NCI-H146 (cell line): ENCODE data around the gene BTN3A1.
"Not testable (repeated sequence)": the region's sequence is repeated elsewhere in the genome, so short reads cannot be mapped to it uniquely, and the experiment has no call there.

Experiments
- DNase-seq: peaks from one replicate; lab custom pipeline; 2025; lab: John Stamatoyannopoulos, UW

Gene BTN3A1

DNA sequence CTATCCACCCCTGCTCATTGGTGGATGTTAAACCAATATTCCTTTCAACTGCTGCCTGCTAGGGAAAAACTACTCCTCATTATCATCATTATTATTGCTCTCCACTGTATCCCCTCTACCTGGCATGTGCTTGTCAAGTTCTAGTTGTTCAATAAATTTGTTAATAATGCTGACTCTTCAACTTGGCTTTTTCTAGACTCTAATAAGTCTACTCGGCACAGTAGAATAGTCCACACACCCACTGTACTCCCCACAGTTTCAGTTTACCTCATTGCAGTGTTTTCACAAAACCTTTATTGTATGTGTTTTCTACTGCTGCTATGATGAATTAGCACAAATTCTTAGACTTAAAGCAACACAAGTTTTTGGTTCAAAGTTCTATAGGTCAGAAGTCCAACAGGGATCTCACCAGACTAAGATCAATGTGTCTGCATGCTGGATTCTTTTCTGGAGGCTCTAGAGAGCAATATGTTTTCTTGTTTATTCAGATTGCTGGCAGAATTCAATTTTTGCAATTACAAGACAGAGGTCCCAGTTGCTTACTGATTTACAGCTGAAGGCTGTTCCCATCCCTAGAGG, 13.1 kb downstream of the BTN3A1 start:
- DNase-seq: no peak

DNA sequence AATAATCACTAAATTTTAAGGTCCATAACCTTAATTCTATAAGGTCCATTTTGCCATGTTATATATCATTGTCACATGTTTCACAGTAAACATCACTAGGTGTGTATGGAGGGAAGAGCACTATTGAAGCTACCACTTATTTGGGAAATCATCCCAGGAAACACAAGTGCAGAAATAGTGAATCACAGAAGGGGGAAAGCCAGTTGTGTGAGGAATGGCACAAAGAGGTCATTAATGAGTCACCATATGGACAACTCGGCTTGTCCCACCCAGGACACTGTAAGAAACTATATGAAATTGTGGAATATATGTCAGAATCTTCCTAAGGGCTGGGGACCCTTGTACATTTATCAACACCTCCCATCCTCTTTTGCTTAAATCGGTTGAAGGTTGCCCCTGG, 13.7 kb downstream of the BTN3A1 start:
- DNase-seq: no peak

DNA sequence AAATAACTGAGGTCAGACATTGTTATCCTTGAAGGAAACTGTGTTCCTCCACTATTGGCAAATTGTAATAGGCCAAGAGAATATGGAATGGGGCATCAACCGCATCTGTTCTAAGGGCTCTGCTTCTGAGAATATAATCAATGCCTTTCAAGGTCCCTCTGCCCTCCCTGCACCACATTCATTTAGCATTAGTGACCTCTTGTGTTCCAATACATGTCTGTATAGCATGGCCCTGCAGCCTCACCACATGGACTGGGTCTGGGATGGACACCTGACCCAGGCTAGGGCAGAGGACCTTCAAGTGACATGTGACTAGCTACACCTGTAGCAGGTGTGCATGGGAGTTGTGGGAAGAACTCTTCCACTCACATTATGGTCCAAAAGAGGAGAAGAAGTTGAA, 14.2 kb downstream of the BTN3A1 start:
- no peak for DNase-seq

DNA sequence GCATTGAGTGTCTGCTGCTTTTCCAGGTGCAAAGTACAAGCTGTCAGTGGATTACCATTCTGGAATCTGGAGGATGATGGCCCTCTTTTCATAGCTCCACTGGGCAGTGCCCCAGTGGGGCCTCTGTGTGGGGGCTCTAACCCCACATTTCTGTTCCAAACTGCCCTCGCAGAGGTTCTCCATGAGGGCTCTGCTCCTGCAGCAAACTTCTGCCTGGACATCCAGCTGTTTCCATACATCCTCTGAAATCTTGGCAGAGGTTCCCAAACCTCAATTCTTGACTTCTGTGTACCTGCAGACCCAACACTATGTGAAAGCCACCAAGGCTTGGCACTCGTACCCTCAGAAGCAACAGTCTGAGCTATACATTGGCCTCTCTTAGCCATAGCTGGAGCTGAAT, 16.0 kb downstream of the BTN3A1 start:
- DNase-seq: not testable (repeated sequence)

DNA sequence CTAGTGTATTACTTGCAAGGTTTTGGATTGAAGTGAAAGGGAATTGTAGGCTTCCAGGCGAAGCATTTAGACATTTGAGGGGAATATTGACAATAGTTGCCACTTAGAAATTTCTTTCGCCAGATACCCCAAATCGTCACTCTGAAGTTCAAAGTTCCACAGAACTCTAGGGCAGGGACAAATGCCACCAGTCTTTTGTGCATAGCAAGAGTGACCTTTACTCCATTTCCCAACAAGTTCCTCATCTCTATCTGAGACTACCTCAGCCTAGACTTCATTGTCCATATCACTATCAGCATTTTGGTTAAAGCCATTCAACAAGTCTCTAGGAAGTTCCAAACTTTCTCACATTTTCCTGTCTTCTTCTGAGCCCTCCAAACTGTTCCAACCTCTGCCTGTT, 16.7 kb downstream of the BTN3A1 start:
- not testable (repeated sequence) for DNase-seq

DNA sequence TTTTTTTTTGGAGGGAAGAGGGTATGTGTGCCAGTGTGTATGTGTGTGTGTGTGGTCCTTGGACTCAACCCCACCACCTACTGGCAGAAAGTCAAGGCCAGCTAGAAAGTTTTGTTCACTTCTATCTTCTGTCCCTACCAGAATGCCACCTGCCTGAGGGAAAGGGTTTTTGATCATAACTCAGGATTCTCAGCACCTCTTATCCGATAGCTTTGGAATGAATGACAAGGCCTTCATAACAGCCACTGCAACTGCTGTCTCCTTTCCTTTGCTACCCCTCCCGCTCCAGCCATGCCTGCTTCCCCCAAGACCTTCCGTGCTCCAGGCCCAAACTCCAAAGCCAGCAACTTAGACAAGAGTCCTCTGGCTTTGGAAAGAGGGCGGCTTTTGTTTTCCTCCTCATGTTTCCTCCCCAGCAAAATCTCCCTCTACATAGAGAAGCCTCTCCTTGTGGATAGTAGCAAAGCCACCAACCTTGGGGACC, 18.7 kb downstream of the BTN3A1 start:
- peak; percentile 3 for DNase-seq

DNA sequence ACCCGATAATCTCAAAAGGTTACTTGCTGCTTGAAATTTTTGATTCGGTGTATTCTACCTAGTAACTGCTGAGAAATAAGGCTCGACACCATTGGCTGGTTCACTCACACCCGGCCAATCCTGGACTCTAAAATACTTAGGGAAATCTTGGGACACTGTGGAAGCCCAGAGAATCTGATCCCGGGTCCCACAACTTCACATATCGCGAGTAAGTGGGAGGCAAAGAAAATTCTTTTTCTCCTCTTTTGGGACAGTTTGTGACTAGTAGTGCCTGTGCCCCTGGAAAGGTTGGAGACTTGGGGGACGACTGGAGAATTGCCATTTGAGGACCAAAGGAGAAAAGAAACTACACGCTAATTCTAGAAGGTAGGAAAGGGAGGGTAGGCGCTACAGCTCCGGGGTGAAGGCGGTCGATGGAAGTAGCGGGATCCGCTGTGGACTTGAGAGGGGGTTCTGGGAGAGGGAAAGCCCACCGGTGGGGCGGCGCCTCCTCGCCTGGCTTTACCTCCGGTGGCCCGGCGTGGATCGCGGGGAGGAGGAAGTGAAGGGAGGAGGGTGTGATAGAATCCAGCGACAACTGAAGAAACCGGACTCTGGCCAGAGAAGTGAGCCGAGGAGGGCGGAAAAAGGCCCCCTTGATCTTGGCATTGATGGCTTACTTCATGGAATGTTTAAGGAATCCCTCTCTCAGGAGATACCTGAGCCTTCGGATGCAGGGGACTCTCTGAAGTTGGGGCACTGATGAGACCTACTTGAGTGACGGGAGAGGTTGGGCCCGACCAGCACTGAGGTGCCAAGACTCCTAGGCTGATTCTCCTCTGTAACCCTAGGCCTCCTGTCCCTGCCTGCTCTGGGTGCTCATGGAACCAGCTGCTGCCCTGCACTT, 19.4 kb downstream of the BTN3A1 start:
- peak; percentile 70 for DNase-seq

DNA sequence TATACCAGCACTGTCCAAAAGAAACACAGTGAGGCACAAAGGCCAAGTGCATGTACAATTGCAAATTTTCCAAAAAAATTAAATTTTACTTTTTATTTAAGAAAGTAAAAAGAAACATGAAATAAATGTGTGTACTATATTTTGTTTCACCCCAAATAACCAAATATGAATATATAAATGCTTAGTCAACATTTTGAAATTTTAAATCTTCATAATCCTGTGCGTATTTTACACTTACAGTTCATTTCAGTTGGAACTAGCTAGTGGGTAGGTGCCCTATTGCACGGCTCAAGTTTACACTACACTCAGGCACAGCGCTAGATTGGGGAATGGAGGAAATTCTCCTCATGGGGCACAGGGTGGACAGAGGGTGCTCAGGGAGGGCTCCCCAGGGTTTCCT, 20.3 kb downstream of the BTN3A1 start:
- DNase-seq: no peak

DNA sequence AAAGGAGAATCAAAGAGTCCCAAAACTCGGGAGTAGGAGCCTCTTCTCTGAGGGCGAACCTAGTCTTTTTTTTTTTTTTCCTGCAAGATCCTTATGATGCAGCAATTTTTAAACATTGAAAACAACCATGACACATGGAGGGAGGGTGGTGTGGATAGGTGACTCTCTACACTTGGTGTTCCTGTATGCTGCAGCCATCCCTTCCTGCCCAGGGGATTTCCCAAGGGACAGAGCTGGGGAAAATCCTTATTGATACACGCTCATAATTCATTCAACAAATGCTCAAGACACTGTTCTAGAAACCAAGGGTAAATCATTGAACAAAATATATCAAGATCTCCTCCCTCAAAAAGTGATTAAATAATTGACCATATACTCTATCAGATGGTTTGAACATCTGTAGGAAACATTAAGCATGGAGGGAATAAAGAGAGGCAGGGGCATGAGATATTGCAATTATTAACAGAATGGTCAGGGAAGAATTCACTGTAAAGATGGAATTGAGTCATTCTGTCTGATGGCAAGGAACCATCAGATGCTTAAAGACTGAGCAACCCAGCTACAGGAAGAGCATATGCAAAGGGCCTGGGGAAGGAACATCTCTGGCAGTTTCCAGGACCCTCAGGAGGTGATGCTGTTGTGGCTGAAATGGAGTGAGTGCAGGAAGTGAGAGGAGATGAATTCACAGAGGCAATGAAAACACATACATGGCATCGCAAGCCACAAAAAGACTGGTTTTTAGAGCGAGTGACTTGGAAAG, 24.8 kb downstream of the BTN3A1 start:
- DNase-seq: no peak

DNA sequence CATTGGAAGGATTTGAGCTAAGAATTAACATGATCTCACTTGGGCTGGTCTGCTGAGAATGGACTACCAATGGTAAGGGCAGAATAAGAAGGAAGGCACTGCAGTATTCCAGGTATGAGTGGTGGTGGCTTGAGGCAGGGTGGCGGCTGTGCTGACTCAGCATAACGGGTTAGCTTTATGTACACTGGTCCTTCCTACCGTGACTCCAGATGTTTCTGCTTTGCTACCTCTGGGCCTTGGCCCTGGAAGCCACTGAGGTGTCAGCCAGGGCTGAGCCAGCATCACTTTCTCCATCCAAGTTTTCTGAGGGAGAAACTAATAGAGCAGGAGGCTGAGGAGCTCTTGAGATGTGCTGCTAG, 25.4 kb downstream of the BTN3A1 start:
- no peak for DNase-seq

DNA sequence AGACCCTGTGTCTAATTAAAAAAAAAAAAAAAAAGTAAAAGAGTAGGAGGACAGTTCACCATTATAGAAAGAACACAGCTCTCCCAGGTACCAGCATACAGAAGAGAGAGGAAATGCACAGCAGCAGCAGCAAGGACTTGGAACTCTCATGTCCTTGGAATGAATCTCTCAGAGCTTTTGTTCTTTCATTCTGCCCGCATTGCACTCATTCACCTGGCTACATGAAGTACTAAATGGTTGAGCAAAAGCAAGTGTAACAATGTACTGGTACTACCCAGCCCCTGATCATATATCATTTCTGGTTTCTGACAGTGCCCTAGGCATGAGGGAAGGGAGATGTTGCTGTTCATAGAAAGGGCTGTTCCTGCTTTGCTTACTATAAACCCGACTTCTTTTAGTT, 26.1 kb downstream of the BTN3A1 start:
- no peak for DNase-seq

DNA sequence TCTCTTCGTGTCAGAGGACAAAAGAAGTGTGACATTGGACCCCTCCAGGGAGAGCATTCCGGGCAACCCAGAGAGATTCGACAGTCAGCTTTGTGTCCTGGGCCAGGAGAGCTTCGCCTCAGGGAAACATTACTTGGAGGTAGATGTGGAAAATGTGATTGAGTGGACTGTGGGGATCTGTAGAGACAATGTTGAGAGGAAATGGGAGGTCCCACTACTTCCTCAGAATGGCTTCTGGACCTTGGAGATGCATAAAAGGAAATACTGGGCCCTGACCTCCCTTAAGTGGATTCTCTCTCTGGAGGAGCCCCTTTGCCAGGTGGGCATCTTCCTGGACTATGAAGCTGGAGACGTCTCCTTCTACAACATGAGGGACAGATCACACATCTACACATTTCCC, 28.7 kb downstream of the BTN3A1 start:
- no peak for DNase-seq

DNA sequence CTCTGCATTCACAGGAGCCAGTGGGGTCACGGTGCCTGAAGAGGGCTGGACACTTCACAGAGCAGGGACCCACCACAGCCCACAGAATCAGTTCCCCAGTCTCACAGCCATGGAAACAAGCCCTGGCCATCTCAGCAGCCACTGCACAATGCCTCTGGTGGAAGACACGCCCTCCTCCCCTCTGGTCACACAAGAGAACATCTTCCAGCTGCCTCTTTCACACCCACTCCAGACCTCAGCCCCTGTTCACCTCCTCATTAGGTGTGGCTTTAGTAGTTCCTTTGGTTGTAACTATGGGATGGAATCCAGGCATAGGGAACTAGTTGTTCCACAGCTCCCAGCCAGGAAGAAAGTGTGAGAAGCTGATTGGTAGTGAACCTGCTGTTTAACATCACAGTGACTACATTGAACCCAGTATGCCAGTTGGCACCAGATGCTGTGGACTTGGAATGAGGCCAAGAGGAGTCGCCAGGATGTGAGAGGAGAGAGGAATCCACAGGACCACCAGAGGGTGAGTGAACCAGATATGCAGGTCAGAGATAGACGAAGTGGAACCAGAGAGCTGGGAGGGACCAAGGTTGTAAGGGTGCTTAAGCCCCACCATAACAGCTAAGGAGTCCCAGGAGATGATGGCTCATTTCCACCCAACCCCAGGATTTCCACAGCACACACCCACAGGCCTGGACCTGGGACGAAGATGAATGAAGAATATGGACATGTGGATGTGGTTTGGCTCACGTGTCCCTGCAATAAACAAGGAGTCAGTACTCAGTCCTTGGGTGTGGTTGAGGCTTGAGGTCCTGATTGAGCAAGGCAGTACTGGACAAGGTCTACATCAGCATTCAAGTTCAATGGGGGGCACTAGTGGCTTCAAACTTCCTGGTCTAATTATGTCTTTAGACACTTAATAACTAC, 29.4 kb downstream of the BTN3A1 start:
- DNase-seq: no peak

DNA sequence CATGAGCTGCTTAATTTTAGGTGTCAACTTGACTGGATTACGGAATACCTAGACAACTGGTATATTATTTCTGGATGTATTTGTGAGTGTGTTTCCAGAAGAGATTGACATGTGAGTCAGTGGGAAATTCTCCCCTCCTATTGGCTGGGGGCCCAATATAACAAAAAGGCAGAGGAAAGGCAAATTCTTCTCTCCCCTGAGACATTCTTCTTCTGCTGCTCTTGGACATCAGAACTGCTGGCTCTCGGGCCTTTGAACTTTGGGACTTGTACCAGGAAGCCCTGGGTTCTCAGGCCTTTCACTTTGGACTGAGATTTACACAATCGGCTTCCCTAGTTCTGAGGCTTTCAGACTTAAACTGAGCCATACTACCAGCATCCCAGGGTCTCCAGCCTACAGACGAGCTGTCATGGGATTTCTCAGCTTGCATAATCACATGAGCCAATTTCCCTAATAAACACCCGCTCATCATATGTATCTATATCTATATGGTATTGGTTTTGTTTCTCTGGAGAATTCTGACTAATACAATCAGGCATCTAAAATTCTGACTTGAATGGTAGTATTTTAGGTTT, 30.6 kb downstream of the BTN3A1 start:
- no peak for DNase-seq

DNA sequence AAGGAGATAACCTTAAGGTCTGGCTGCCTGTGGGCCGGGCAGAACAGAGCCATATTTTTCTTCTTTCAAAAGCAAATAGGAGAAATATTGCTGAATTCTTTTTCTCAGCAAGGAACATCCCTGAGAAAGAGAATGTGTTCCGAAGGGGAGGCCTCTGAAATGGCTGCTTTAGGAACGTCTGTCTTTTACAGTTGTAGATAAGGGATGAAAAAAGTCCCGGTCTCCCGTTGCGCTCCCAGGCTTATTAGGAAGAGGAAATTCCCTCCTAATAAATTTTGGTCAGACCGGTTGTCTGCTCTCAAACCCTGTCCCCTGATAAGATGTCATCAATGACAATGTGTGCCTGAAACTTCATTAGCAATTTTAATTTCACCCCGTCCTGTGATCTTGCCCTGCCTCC, 31.6 kb downstream of the BTN3A1 start:
- DNase-seq: not testable (repeated sequence)

DNA sequence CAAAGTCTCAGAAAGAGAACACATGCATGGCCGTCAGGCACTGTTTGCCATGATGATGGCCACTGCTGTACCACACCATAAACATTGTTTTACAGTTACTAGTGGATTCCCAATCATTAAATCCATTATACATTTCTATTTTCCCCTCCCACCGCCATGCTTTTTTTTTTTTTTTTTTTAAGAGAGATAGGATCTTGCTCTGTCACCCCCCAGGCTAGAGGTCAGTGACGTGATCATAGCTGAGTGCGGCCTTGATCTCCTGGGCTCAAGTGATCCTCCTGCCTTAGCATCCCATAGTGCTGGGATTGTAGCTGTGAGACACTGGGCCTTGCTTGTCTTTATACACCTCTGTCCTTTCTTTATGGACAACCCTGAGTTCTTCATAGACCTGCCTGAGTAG, 33.9 kb downstream of the BTN3A1 start:
- no peak for DNase-seq

DNA sequence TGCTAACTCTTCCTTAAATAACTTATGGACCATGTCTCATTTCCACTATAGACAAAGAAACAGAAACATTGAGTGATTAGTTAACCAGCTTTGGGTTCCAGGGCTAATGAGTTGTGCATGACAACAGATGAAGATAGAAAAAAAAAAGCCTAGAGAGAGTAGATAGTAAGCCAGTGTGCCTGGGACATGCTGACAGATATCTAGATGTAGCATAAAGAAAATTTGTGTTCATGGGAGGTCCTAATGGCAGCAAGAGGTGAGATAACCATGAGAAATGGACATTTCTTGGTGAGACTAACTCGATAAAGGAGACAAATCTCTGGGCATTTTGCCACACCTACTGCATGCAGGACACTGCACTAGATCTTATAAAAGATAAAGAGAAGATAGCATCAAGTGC, 35.5 kb downstream of the BTN3A1 start:
- no peak for DNase-seq

DNA sequence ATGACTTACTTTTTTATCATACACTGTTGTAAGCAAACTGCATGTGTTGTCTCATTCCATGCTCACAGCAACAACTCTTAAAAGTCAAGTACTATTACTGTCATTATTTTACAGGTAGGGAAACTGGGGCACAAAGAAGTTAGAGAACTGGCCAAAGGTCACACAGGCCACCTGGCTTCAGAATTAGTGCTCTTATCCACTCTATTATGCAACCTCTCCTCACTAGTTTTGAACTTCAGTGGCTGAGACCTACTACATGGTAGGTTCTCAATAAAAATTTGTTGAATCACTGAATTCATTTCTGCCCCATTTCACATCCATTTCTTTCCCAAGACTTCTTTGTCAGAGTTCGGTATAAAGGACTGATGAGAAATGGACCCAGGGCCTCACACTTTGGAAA, 35.9 kb downstream of the BTN3A1 start:
- DNase-seq: no peak

DNA sequence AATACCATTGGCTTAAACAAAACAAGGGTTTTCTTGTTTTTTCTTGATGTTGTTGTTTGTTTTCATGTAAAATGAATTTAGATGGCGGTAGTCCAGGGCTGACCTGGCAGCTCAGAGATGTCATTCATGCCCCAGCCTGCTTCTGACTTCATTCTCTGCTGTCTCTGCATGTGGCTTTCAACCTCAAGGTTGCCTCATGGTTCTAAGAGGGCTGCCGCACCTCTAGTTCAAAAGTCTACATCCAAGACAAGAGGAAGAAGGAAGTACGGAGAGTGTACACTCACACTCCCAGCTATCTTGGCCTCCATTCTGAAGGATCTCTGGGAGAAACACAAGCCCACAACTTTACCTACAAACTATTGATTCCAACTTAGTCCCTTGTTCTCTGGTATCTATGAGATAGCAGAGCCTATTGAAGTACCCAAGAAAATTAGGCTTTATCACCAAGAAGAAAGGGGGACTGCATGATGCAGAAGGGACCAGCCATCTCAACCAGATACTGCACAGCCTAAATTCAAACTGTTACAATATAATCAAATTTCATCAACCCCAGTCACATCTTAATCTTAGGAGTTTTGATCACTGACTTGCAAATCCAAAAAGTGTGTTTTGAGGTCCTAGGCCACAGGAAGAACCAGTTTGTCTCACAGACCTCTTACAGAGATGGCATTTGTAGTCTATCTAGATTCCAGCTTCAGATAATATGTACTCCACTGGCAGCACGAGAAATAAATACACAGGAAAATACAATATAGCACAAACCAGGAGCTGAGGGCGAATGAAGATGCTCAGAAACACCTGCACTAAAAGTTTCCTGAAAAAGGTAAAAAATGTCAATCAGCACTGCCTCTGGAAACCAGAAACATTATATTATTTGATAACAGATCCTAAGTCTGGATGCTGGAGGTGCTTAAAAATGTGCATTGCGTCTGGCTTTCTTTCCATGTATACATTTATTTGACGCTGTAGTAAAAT, 37.4 kb downstream of the BTN3A1 start:
- DNase-seq: no peak

DNA sequence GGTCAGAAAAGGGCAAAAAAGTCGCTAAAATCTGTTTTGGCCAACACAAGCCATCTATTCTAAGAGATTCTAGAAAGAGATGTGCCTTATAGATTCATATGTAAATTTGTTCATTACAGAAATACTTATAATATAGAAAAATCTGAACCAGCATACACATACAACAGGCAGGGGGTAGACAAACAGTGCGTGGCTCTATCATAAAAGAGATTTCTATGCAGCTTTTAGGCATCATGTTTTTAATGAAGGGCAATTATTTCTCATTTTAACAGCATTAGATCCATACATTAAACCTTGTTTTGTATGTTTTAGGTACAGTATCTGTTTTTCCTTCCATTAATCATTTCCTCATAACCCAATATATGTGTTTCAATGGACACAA, 38.9 kb downstream of the BTN3A1 start:
- DNase-seq: no peak
